Right lung (tissue), 5 donors: ENCODE data around the gene EPHB6. TPM values are rescaled to one million over a fixed set of nuclear protein-coding genes. Genes with fewer than 3 reads are reported as not detected.

Experiments used
- DNase-seq, 2 donors: peaks; one replicate each; pipeline ENCODE4 v3.0.0-alpha.2; 2013
- polyA plus RNA-seq, 5 donors: library from polyadenylated mRNA; unstranded; fragments of 120-200 nt; gene quantifications; one replicate each; pipeline versions ENCODE4 v1.2.1 to v1.2.3, GENCODE V29; 2013; ENCODE audit warnings: inconsistent platforms in 1 of 5, low replicate concordance in 1 of 5; ENCODE audit not compliant: insufficient read length in 5 of 5, insufficient read depth in 1 of 5

Gene EPHB6
- polyA plus RNA-seq, 5 donors, result 18.9 to 28.3 (median 26.8) TPM

- no peak for DNase-seq
These were observed 9.2 kb downstream of the EPHB6 start for GRCh38 chr7:142863891-142864685.

DNA sequence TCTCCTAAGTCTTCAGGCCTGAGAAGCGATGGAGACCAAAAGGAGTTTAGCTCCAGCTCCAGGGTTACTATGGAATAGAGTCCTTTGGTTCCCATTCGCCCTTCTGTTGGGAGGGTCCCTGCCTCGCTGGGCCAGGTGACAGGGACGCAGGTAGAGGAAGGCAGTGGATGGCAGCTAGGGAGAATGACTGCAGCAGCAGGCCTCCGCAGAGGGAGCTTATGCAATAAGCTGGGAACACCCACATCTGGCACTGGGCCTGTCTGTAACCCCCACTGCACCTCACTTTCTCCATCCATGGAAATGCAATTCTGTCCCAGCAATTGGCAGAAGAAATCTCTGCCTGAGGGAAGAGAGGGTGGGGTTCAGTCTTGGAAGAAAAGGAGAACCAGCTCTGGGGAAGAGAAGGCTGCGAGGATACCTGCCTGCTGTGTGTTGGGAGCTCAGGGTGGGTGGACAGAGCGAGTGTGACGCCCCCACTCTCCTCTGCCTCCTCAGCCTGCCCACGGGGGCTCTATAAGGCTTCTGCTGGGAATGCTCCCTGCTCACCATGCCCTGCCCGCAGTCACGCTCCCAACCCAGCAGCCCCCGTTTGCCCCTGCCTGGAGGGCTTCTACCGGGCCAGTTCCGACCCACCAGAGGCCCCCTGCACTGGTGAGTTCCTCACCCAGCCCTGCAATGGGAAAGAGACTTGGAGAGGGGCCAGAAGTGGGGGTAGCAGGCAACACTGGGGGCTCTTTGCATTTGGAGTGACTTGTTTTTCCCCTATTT, 10.3 kb downstream of the EPHB6 start:
- no peak for DNase-seq

- DNase-seq, result no peak
These were observed 10.9 kb downstream of the EPHB6 start for GRCh38 chr7:142865766-142866165.

- no peak for DNase-seq
These were observed 11.7 kb downstream of the EPHB6 start for GRCh38 chr7:142866361-142867096.

DNA sequence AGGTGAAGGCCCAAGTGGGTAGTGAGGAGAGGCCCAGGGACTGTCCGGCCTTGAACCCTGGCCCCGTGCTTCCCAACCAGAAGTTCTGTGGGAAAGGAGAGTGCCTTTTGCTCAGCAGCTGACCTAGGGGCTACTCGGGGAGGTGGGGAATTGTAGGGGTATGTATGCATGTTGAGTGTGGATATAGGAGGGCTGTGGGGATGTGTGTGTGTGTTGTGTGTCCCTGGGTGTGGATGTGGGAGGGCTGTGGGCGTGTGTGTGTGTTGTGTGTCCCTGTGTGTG, 12.2 kb downstream of the EPHB6 start:
- DNase-seq, result no peak

DNA sequence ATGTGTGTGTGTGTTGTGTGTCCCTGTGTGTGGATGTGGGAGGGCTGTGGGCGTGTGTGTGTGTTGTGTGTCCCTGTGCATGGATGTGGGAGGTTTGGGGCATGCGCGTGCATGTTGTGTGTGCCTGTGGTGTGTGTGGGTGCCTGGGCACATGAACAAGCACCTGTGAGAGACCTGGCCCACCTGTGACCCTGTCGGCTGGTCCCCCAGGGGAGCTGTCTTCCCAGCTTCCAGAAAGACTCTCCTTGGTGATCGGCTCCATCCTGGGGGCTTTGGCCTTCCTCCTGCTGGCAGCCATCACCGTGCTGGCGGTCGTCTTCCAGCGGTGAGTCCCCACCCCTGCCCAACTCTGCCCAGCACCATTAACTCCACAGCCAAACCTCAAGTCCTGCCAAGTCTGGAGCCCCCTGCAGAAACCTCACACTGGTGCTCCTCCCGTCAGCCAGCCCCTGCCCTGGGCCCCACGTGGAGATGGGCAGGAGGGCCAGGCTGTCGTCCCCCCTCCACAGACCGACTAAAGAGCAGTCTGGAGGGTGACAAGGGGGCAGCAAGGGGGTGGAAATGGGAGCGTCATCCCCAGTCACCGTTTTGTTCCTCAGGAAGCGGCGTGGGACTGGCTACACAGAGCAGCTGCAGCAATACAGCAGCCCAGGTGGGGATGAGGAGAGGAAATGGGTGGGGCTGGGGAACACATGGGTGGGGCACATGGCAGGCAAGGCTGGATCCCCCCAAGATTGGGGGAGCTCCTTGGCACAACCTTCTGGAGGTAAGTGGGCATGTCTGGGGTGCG, 12.7 kb downstream of the EPHB6 start:
- no peak for DNase-seq

GRCh38 chr7:142868188-142868985, 13.5 kb downstream of the EPHB6 start:
- DNase-seq, result no peak

- no peak for DNase-seq
These were observed 14.1 kb downstream of the EPHB6 start for GRCh38 chr7:142868986-142869415.

- no peak for DNase-seq
These were observed 14.6 kb downstream of the EPHB6 start for GRCh38 chr7:142869434-142869833.

GRCh38 chr7:142870147-142870559, 15.3 kb downstream of the EPHB6 start:
- no peak for DNase-seq

- no peak for DNase-seq
These were observed 15.8 kb downstream of the EPHB6 start for GRCh38 chr7:142870566-142871259.

GRCh38 chr7:142871260-142872105, 16.6 kb downstream of the EPHB6 start:
- DNase-seq, result no peak

DNA sequence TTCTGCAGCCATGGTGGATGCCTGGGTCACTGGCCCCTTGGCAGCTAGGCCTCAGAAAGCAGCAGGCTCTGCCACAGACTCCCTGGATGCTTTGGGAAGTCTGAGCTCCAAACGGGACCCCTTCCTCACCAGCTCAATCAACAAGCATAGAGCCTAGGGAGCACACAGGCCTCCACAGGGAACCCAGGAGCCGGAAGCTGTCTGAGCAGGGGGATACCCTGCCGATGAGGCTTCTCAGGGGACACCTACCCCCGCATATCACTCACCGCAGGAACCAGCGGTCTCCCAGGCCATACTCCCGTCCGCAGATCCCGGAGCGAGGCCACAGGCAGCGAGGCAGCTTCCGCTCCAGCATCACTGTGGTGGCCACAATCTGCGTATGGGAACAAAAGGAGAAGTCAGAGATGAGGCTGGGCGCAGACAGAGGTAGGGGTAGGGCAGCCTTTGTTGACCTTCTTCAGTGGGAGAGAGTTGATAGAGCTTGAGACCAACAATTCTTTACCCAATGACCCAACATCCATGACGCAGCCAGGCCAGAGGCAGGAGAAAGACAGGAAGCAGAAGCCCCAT, 17.3 kb downstream of the EPHB6 start:
- no peak for DNase-seq

GRCh38 chr7:142873281-142873784, 18.5 kb downstream of the EPHB6 start:
- no peak for DNase-seq

GRCh38 chr7:142873871-142874270, 19.0 kb downstream of the EPHB6 start:
- DNase-seq, result no peak

- DNase-seq, result no peak
These were observed 19.5 kb downstream of the EPHB6 start for GRCh38 chr7:142874409-142874808.

DNA sequence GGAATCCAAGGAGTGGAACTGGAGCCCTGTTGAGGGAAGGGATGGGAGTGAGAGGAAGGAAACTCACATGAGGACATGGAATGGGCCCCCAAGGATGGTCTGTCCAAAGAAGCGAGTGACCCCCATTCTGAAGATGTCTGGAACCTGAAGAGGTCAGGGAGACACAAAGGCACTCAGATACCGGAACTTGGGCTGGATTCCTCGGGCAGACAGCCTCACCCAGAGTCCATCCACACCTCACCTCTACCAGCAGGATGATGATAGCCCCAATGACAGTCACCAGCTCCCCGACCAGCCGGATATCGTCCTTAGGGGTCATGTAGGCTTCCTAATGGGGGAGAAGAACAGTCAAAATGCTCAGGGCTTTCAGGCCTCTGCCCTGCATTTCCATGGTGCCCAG, 20.0 kb downstream of the EPHB6 start:
- DNase-seq, result no peak

GRCh38 chr7:142875456-142875855, 20.6 kb downstream of the EPHB6 start:
- DNase-seq, result no peak
